Activated naive CD4-positive, alpha-beta T cell treated with anti-CD3 and anti-CD28 coated beads for 36 hours (primary cell): Measurements from ENCODE around the gene RPS15. TPM values are rescaled to one million over a fixed set of nuclear protein-coding genes. Genes with fewer than 3 reads are reported as not detected.
"Not testable (repeated sequence)": the region's sequence is repeated elsewhere in the genome, so short reads cannot be mapped to it uniquely, and the experiment has no call there.

ENCODE experiments used
- CTCF ChIA-PET: fragments of 350-600 bp; sonication (Branson Sonifier 250); formaldehyde crosslinking; loops from one replicate; lab custom pipeline; 2021; ENCODE audit warnings: antibody characterized with exemption; lab: Charles Lee
- DNase-seq: peaks from one replicate; pipeline ENCODE4 v3.0.0-alpha.2; 2020
- H3K27ac Mint-ChIP-seq: one replicate; pipeline ENCODE4 v1.8.0; 2021; ENCODE audit warnings: mild to moderate bottlenecking, mixed read lengths
- H3K27me3 Mint-ChIP-seq: one replicate; pipeline ENCODE4 v1.8.0; 2021; ENCODE audit warnings: low read depth, mixed read lengths
- H3K36me3 Mint-ChIP-seq: one replicate; pipeline ENCODE4 v1.8.0; 2021; ENCODE audit warnings: low read depth, mixed read lengths
- H3K4me1 Mint-ChIP-seq: one replicate; pipeline ENCODE4 v1.8.0; 2021; ENCODE audit warnings: low read depth, mixed read lengths
- H3K4me3 Mint-ChIP-seq: one replicate; pipeline ENCODE4 v1.8.0; 2021; ENCODE audit warnings: mild to moderate bottlenecking, moderate library complexity, mixed read lengths
- H3K9me3 Mint-ChIP-seq: one replicate; pipeline ENCODE4 v1.8.0; 2021; ENCODE audit warnings: mixed read lengths
- intact Hi-C: fragments of 100-400 bp; cut with micrococcal nuclease; formaldehyde crosslinking; loops from one replicate; pipeline ENCODE4 v1.15.1; 2023
- total RNA-seq, 2 experiments: library from RNA; stranded (reverse); gene quantifications; one replicate each; pipeline ENCODE4 v1.2.3, GENCODE V29; 2021

RPS15 gene
- total RNA-seq, 2 experiments from 2014 or later = 1,902 to 1,906 TPM

DNA sequence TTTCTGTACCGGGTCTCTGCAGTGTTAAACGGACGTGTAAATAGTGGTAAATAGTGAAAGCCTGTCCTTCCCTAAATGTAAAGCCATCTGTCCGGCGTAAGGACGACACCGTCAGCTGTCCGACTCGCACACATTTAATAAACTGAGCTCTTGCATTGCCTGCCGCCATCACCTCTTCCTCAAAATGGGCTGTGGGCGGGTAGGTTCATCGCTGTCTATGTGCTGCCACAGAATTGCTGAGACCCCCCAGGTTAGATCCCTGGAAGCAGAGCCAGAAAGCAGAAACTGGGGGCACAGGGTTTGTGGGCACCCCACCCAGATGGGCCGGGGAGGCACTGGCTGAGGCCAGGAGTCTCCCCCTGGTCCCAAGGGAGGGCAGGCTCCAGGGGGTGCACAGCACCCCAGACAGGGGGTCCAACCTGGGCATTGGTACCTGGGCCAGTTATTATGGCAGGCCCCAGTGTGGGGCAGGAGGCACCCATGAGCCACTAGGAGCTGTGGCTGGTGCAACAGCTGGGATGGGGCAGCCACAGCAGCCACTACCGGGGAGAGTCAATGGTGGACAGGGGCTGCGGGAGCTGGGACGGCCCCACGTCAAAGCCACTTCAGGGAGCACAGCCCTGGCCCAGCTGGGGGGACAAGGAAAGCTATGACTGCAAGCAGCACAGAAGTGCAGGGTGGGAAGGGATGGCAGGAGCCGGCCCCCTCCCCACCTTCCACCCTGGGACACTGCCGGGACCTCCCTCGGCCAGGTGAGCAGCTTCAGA is 35.1 kb downstream of the RPS15 start:
- H3K27ac Mint-ChIP-seq = no peak overlapping the region
- peaks cover 12% of the 10 kb centered on the region for H3K27me3 Mint-ChIP-seq
- peaks cover 2% of the 10 kb centered on the region for H3K36me3 Mint-ChIP-seq
- peaks cover 29% of the 10 kb centered on the region for H3K4me1 Mint-ChIP-seq
- no peak overlapping the region for H3K4me3 Mint-ChIP-seq
- intact Hi-C loops = no loop called here
- no peak for DNase-seq
- CTCF ChIA-PET = interaction anchor here (0.9 kb wide), 2 partner anchors 199 to 792 kb away, joined by 3 to 4 read pairs; no protein-coding TSS in a partner anchor
- no peaks in the 10 kb centered on the region for H3K9me3 Mint-ChIP-seq

DNA sequence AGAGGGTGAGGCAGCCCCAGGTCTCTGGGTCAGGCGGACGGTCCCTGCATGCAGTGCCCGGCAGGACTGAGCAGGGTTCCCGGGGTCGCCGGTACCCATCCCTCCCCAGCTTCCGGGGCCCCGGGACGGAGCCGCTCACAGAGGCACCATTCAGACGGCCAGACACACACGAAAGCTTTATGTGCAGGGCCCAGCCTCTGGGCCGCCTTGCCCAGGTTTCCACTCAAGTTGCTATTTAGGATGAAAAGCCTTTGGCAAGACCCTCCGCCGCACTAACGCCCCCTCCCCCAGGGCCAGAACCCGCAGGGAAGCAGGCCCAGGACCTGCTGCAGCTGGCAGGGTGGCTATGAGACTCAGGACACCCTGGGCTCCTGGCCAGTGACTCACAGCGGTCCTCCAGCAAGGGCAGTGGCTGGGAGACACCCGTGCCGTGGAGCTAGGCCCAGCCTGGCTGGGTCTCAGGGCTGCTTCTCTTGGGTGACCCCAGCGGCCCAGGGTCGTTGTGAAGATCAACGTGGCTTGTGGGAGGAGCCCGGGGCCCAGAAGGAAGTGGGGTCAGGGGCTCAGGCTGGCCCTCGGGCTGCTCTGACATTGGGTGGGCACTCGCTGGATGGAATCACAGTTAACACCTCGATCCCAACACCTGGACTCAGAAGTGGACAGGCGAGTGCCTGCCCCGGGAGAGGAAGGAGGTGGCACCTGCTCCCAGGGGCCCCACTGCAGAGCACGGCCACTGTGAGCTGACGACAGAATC is 36.0 kb downstream of the RPS15 start:
- peaks cover 3% of the 10 kb centered on the region for H3K36me3 Mint-ChIP-seq
- no peak overlapping the region for H3K4me3 Mint-ChIP-seq
- H3K4me1 Mint-ChIP-seq = peaks cover 32% of the 10 kb centered on the region
- H3K27ac Mint-ChIP-seq = no peak overlapping the region
- no peak for DNase-seq
- CTCF ChIA-PET = interaction anchor here (0.9 kb wide), 2 partner anchors 198 to 793 kb away, joined by 3 to 4 read pairs; no protein-coding TSS in a partner anchor
- intact Hi-C loops = no loop called here
- H3K9me3 Mint-ChIP-seq = no peaks in the 10 kb centered on the region
- H3K27me3 Mint-ChIP-seq = peaks cover 11% of the 10 kb centered on the region

DNA sequence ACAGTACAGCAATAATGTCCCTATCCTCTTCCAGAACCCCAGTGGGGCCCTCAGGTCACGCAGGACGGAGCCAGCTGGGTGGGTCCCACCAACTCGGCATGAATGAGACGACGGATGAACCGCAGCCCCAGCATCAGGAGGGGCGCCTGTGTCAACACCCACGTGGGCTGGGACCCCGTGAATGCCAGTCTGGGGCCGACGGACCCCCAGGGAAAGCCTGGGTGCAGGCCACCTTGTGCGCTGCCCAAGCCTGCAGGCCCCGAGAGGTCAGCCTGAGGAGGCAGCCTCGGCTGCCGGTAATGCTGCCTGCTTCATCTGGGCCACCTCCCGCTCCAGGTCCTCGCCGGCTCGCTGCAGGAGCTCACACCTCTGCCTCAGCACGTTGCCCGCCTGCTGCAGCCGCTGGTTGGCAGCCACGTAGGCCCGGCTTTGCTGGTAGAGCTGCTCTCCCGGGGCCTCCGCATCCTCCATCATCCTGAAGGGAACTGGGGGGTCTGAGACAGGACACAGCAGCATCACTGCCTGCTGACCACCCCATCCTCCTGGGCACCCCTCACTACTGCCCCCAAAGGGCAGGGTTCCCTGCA is 36.7 kb downstream of the RPS15 start:
- DNase-seq = no peak
- H3K27ac Mint-ChIP-seq = no peak overlapping the region
- H3K4me3 Mint-ChIP-seq = no peak overlapping the region
- no peaks in the 10 kb centered on the region for H3K9me3 Mint-ChIP-seq
- H3K36me3 Mint-ChIP-seq = peaks cover 3% of the 10 kb centered on the region
- H3K4me1 Mint-ChIP-seq = peaks cover 32% of the 10 kb centered on the region
- intact Hi-C loops = loop anchor here (5.0 kb wide), 1 partner anchor 38 kb away; the partner anchor contains the start of gene RPS15
- CTCF ChIA-PET = no interaction called here
- H3K27me3 Mint-ChIP-seq = peaks cover 11% of the 10 kb centered on the region

DNA sequence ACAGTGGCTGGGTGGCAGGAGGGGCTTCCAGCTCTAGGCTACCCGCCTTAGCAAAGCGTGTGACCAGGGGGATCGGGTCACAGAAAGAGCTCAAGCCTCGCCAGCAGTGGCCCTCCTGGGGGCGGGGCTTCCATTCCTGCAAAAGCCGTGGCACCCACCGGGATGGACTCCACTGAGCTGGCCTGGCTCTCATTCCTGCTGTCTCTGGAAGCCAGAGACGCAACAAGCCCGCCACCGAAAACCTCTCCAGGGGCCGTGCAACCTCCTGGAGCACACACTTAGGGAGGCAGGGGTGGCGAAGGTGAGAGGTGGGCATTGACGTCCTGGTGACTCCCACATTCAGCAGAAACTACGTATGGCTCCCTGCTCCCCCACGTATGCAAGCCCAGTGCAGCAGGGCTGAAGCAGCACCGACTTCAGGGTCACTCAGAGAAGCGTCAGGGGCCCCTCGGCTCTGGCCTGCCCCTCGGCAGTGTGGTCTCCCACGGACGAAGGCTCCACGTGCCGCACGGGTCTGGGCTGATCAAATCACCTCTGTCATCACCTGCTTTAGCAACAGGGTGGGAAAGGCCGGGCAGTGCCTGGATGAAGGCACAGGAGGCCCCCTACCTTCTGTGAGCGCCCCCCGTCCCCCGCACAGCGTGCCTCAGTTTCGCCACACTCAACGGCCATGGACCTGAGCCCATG is 37.7 kb downstream of the RPS15 start:
- no peaks in the 10 kb centered on the region for H3K9me3 Mint-ChIP-seq
- CTCF ChIA-PET = no interaction called here
- no peak overlapping the region for H3K27ac Mint-ChIP-seq
- intact Hi-C loops = loop anchor here (5.0 kb wide), 1 partner anchor 39 kb away; the partner anchor contains the start of gene RPS15
- H3K27me3 Mint-ChIP-seq = peaks cover 8% of the 10 kb centered on the region
- H3K4me3 Mint-ChIP-seq = no peak overlapping the region
- H3K36me3 Mint-ChIP-seq = peaks cover 3% of the 10 kb centered on the region
- peaks cover 29% of the 10 kb centered on the region for H3K4me1 Mint-ChIP-seq
- DNase-seq = no peak

DNA sequence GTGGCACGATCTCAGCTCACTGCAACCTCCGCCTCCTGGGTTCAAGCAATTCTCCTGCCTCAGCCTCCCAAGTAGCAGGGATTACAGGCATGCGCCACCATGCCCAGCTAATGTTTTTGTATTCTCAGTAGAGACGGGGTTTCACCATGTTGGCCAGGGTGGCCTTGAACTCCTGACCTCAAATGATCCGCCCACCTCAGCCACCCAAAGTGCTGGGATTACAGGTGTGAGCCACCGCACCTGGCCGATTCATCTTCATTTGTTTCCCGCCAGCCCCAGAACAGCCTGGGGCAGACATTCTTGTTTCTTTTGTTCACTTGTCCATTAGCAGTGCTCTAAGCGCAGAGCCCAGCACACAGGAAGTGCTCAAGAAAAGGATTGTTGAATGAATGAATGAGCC is 38.9 kb downstream of the RPS15 start:
- CTCF ChIA-PET, H3K27me3 Mint-ChIP-seq, DNase-seq, H3K9me3 Mint-ChIP-seq, H3K36me3 Mint-ChIP-seq, H3K27ac Mint-ChIP-seq: not testable (repeated sequence)
- intact Hi-C loops = loop anchor here (5.0 kb wide), 1 partner anchor 40 kb away; the partner anchor contains the start of gene RPS15
- peak overlapping the region; percentile 24 for H3K4me3 Mint-ChIP-seq
- H3K4me1 Mint-ChIP-seq = peaks cover 18% of the 10 kb centered on the region

DNA sequence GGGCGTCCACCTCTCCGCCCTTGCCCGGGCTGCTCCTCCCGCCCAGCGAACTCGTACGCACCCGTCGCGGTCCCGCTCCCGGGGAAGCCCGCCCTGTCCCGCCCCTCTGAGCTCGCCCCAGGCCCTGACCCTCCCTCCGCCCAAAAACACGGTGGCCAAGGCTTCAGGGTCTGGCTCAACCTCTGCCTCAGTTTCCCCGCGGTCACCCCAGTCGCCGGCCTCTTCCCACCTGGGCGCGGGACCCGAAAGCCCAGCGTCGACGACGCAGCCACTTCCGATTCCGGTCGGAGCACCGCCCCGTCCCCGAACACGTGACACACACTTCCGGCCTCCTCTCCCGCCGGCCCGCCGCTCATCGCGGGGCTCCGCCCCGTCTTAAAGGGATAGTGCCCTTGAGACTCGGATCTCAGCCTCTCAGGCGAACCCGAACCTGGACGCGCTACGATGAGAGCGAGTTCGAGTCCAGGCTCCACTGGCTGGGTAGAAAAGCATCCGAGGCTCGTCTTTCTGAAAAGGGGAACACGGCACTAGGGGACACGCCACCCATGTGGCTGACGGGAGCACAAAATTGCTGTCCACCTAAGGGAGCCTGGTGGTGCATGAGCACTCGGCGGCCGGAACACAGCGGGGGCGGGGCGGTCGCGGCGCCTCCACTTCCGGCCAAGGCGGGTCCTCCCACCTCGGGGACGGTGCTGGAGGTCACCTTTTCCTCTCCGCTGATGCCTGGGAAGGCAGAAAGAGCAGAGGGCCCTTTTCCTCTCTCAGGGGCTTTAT is 40.9 kb downstream of the RPS15 start, which contains the start of gene C19orf25:
C19orf25 (minus strand) TSS at position 282 of the 774 bp plus-strand sequence. CDS start 312 bp downstream, outside the sequence.
- CTCF ChIA-PET = no interaction called here
- peak; percentile 96 for DNase-seq
- Mint-ChIP-seq H3K27ac (peak within 1 kb of the TSS; percentile 95), H3K27me3 (no peaks in the 10 kb centered on the region), H3K4me3 (peak within 1 kb of the TSS; percentile 99), H3K4me1 (peaks cover 15% of the 10 kb centered on the region), H3K9me3 (no peaks in the 10 kb centered on the region), H3K36me3 (peaks cover 3% of the 10 kb centered on the region)
- intact Hi-C loops = loop anchor here (1.0 to 5.0 kb wide), 5 partner anchors 11 to 126 kb away; partner anchors contain the start of genes DAZAP1, NDUFS7, PCSK4 and RPS15

DNA sequence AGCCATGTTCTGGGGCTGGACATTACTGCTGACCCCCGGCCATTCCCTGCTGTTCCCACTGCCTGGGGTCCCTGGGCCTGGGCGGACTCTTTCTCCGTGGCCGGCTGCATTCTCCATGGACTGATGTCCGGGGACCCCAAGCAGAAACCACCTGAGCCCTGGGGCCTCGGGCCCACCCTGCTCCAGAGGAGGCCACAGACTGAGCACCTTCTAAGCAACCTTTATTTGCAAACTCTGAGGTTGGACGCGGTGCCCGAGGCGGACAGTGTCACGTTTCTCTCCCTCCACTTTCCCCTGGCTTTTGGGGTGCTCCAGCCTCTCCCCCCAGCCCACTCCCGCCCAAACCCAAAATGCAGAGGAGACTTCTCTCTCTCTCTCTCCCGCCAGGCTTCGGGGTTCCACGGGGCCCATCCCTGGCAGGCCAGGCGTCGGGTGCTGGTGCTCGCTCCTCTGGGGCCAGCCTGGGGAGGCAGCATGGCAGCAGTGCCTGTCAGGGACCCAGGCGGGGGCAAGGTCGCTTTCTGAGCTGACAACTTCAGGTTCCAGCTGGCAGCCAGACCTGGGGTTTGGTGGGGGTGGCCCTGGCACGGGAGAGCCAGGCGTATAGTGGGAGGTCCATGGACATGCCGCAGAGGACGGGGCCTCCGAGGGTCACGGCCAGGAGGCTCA is 43.2 kb downstream of the RPS15 start:
- Mint-ChIP-seq H3K27me3 (no peaks in the 10 kb centered on the region), H3K27ac (no peak overlapping the region), H3K36me3 (peaks cover 3% of the 10 kb centered on the region), H3K4me3 (no peak overlapping the region), H3K9me3 (no peaks in the 10 kb centered on the region), H3K4me1 (peaks cover 15% of the 10 kb centered on the region)
- CTCF ChIA-PET = no interaction called here
- intact Hi-C loops = no loop called here
- no peak for DNase-seq

DNA sequence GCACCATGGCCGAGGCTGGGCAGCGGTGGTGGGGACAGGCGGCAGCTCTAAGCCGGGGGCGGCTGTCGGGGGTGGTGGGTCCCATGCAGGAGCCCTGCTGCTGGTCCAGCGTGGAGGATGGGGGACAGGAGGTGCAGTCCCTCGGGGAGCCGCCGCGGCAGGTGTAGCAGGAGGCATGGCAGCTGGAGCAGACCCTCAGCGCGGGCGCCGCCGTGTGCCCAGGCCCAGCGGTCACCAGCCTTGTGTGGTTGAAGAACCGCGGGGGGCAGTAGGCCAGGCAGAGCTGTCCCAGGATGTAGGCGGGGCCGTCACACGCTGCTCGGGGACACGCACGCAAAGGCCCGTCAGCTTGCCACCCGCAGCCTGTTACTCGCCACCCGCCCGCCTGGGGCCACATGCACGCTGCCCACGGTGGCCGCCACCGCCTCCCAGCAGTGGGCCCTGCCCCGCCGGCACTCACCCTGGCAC is 43.7 kb downstream of the RPS15 start:
- Mint-ChIP-seq H3K36me3 (peaks cover 3% of the 10 kb centered on the region), H3K4me1 (peaks cover 14% of the 10 kb centered on the region)
- CTCF ChIA-PET = interaction anchor here (1.0 kb wide), 1 partner anchor 24 kb away, joined by 3 read pairs; no protein-coding TSS in a partner anchor

DNA sequence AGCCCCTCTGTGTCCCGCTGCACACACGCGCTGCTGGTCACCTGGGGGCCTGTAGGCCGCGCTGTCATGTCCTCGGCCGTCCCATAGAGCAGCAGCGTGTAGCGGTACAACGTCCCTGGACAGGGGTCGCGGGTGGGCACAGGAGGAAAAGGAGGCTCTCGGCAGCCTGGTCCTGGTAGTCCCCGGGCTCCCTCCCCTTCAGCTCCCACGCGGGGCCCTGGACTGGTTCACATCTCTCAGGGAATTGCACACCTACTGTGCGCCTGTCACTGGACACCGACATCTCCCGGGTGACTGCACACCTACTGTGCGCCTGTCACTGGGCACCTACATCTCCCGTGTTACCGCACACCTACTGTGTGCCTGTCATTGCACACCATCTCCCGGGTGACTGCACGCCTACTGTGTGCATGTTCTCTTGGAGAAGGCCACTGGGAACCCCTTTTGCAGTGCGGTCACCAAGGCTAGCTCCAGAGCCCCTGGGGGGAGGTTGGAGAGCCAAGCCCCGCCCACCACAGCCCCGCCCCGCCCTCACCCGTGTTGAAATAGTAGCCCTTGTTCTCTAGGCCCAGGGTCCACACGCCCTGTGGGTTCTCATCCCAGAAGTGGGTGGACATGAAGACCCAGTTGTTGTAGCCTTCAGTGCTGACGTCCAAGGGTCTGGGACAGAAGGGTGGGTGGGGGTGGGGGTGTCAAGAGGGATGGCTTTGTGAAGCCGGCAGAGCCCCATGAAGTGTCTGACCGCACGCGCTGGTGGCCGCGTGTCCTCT is 44.4 kb downstream of the RPS15 start:
- Mint-ChIP-seq H3K36me3 (peaks cover 2% of the 10 kb centered on the region), H3K27me3 (no peaks in the 10 kb centered on the region), H3K27ac (no peak overlapping the region), H3K4me1 (peaks cover 9% of the 10 kb centered on the region), H3K9me3 (no peaks in the 10 kb centered on the region), H3K4me3 (no peak overlapping the region)
- no peak for DNase-seq
- CTCF ChIA-PET = interaction anchor here (0.6 to 1.0 kb wide), 2 partner anchors 19 to 24 kb away, joined by 3 read pairs; no protein-coding TSS in a partner anchor
- intact Hi-C loops = no loop called here

More for the DNA sequence above, 43.7 kb downstream of the RPS15 start:
- H3K9me3 Mint-ChIP-seq = no peaks in the 10 kb centered on the region
- intact Hi-C loops = no loop called here
- DNase-seq = no peak
- no peaks in the 10 kb centered on the region for H3K27me3 Mint-ChIP-seq
- H3K4me3 Mint-ChIP-seq = no peak overlapping the region
- no peak overlapping the region for H3K27ac Mint-ChIP-seq
